ENCODE data around the gene LPAR6. TPM values are rescaled to one million over a fixed set of nuclear protein-coding genes. Genes with fewer than 3 reads are reported as not detected.

Gene LPAR6
- total and polyA plus RNA-seq, 2 donors (not counting 1 experiment from before 2014, with no cell fraction given) = 0.55 to 1.0 TPM

DNA sequence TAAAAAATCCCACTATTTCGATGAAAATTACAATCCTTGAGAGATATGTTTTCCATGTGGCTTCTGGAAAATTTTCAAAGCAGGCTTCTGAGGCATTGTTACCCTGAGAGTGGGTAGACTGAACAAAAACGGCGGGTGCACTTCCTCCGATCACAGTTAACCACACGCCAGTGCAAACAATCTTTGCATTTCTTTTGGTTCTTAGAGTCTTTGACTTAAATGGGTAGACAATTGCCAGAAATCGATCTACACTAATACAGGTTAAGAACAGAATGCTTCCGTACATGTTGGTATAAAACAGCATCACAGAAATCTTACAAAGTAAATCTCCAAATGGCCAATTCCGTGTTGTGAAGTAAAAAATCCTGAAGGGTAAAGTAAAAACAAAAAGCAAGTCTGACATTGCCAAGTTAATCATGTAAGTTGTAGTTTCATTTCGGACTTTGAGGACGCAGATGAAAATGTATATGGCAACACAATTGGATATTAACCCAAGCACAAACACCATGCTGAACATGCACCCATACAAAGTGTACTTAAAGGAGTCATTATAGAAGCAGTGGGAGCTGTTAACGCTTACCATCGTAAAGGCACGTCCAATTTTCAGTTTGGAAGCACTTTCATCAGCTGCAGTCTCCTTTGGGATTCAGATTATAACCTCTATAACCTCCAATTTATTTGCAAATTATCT lies 927 bp downstream of the LPAR6 start:
- CTCF ChIA-PET = no interaction called here
- no CpG with 5 or more reads among the region's 13 CpGs for WGBS (ENCODE audit: insufficient coverage)
- DNase-seq (no peak), ATAC-seq (ENCODE audit: low read depth) (no peak)
- no peak overlapping the region for H3K27ac ChIP-seq (ENCODE audit: low read length in 2 of 2)
- Mint-ChIP-seq H3K9me3 (ENCODE audit: insufficient read depth) (no peaks in the 10 kb centered on the region), H3K27me3 (no peaks in the 10 kb centered on the region), H3K4me1 (peaks cover 14% of the 10 kb centered on the region), H3K27ac (no peak overlapping the region), H3K4me3 (peak overlapping the region; percentile 78)
- no peak overlapping the region for H3K9ac ChIP-seq (ENCODE audit: low read length)
- intact Hi-C loops (cut with micrococcal nuclease) = loop anchor here (5.0 kb wide), 1 partner anchor 35 kb away; no protein-coding TSS in a partner anchor
- H3K4me3 ChIP-seq (ENCODE audit: control extremely low read depth in 1 of 5, extremely low read depth in 1 of 5, insufficient read depth in 1 of 5, low read depth in 2 of 5, low read length in 4 of 5) = peak overlapping the region in 2 of 5 experiments; percentile 36 to 65
- H3K4me1 ChIP-seq (ENCODE audit: control insufficient read depth in 2 of 2, insufficient read depth in 2 of 2, low read length in 2 of 2) = peaks cover 0 to 10% of the 10 kb centered on the region in 2 donors
- H4K20me1 ChIP-seq (ENCODE audit: control insufficient read depth, insufficient read depth, low read length, poor library complexity, severe bottlenecking) = peaks cover 17% of the 10 kb centered on the region
- peaks cover 0 to 7% (median 0%) of the 10 kb centered on the region in 3 donors for H3K9me3 ChIP-seq (ENCODE audit: control extremely low read depth in 1 of 3, control insufficient read depth in 2 of 3, insufficient read depth in 1 of 3, low read length in 2 of 3)
- H2AFZ ChIP-seq (ENCODE audit: insufficient read depth, low read depth, low read length, poor library complexity, severe bottlenecking) = no peak overlapping the region
- POLR2A ChIA-PET = no interaction called here
- H3K79me2 ChIP-seq (ENCODE audit: control insufficient read depth, insufficient read depth, low read length) = peaks cover 18% of the 10 kb centered on the region
- peaks cover 5 to 12% of the 10 kb centered on the region in 2 experiments for H3K36me3 ChIP-seq (replicated peaks in 1 of 2; ENCODE audit: control extremely low read depth in 1 of 2, control insufficient read depth in 1 of 2, extremely low read depth in 1 of 2, insufficient read depth in 2 of 2, low read length in 1 of 2)
- no peaks in the 10 kb centered on the region for H3K27me3 ChIP-seq (replicated peaks in 1 of 4; ENCODE audit: control extremely low read depth in 1 of 4, control insufficient read depth in 3 of 4, insufficient read depth in 4 of 4, low read length in 3 of 4)
- no peak for TF ChIP-seq EZH2 (IDR thresholded peaks at IDR 0.05; ENCODE audit: borderline replicate concordance, insufficient read depth, low read depth, low read length, poor library complexity, severe bottlenecking)
- TF ChIP-seq, protein P1, sequence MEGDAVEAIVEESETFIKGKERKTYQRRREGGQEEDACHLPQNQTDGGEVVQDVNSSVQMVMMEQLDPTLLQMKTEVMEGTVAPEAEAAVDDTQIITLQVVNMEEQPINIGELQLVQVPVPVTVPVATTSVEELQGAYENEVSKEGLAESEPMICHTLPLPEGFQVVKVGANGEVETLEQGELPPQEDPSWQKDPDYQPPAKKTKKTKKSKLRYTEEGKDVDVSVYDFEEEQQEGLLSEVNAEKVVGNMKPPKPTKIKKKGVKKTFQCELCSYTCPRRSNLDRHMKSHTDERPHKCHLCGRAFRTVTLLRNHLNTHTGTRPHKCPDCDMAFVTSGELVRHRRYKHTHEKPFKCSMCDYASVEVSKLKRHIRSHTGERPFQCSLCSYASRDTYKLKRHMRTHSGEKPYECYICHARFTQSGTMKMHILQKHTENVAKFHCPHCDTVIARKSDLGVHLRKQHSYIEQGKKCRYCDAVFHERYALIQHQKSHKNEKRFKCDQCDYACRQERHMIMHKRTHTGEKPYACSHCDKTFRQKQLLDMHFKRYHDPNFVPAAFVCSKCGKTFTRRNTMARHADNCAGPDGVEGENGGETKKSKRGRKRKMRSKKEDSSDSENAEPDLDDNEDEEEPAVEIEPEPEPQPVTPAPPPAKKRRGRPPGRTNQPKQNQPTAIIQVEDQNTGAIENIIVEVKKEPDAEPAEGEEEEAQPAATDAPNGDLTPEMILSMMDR (IDR thresholded peaks at IDR 0.05) = no peak
- peak overlapping the region; percentile 48 for H3K4me2 ChIP-seq (replicated peaks; ENCODE audit: low read depth, low read length, poor library complexity, severe bottlenecking)

GRCh38 chr13:48411147-48411794 lies 1.6 kb downstream of the LPAR6 start:
- DNase-seq (no peak), ATAC-seq (ENCODE audit: low read depth) (no peak)
- TF ChIP-seq, protein P1 (IDR thresholded peaks at IDR 0.05) = no peak
- TF ChIP-seq EZH2 (IDR thresholded peaks at IDR 0.05; ENCODE audit: borderline replicate concordance, insufficient read depth, low read depth, low read length, poor library complexity, severe bottlenecking) = no peak
- ChIA-PET POLR2A (no interaction called here), CTCF (no interaction called here)
- Histone ChIP-seq H3K4me1 (ENCODE audit: control insufficient read depth in 2 of 2, insufficient read depth in 2 of 2, low read length in 2 of 2) (peaks cover 0 to 10% of the 10 kb centered on the region in 2 donors), H4K20me1 (ENCODE audit: control insufficient read depth, insufficient read depth, low read length, poor library complexity, severe bottlenecking) (peaks cover 16% of the 10 kb centered on the region), H3K27me3 (replicated peaks in 1 of 4; ENCODE audit: control extremely low read depth in 1 of 4, control insufficient read depth in 3 of 4, insufficient read depth in 4 of 4, low read length in 3 of 4) (no peaks in the 10 kb centered on the region), H3K79me2 (ENCODE audit: control insufficient read depth, insufficient read depth, low read length) (peaks cover 14% of the 10 kb centered on the region), H3K4me3 (ENCODE audit: control extremely low read depth in 1 of 5, extremely low read depth in 1 of 5, insufficient read depth in 1 of 5, low read depth in 2 of 5, low read length in 4 of 5) (peak overlapping the region in 2 of 5 experiments; percentile 36 to 65), H3K4me2 (replicated peaks; ENCODE audit: low read depth, low read length, poor library complexity, severe bottlenecking) (peak overlapping the region; percentile 48), H3K9me3 (ENCODE audit: control extremely low read depth in 1 of 3, control insufficient read depth in 2 of 3, insufficient read depth in 1 of 3, low read length in 2 of 3) (peaks cover 0 to 3% (median 0%) of the 10 kb centered on the region in 3 donors), H3K27ac (ENCODE audit: low read length in 2 of 2) (no peak overlapping the region), H3K36me3 (replicated peaks in 1 of 2; ENCODE audit: control extremely low read depth in 1 of 2, control insufficient read depth in 1 of 2, extremely low read depth in 1 of 2, insufficient read depth in 2 of 2, low read length in 1 of 2) (peaks cover 8 to 9% of the 10 kb centered on the region in 2 experiments), H2AFZ (ENCODE audit: insufficient read depth, low read depth, low read length, poor library complexity, severe bottlenecking) (no peak overlapping the region), H3K9ac (ENCODE audit: low read length) (no peak overlapping the region)
- no CpG with 5 or more reads among the region's 1 CpG for WGBS (ENCODE audit: insufficient coverage)
- Mint-ChIP-seq H3K4me1 (peaks cover 14% of the 10 kb centered on the region), H3K27me3 (no peaks in the 10 kb centered on the region), H3K27ac (no peak overlapping the region), H3K9me3 (ENCODE audit: insufficient read depth) (no peaks in the 10 kb centered on the region), H3K4me3 (peak overlapping the region; percentile 78)
- intact Hi-C loops (cut with micrococcal nuclease) = loop anchor here (5.0 kb wide), 1 partner anchor 36 kb away; no protein-coding TSS in a partner anchor

Measured in B cell (primary cell).